ENCODE results near the gene ASGR1.
A peak's percentile ranks its signal among the peaks of the same experiment; 100 is the strongest.

Gene ASGR1

GRCh38 chr17:7205561-7205960 is 26.4 kb upstream of the ASGR1 start:
- ChIA-PET CTCF (no interaction called here), POLR2A (interaction anchor here (0.9 kb wide), 1 partner anchor 14 kb away, joined by 3 read pairs; the partner anchor contains the start of genes ACADVL and DLG4)
- TF ChIP-seq ZNF324 (tag by site-specific recombination; IDR thresholded peaks at IDR 0.05) (no peak), ZNF707 (tag by site-specific recombination; IDR thresholded peaks at IDR 0.05) (no peak), KLF7 (tag by site-specific recombination; IDR thresholded peaks at IDR 0.05; ENCODE audit: borderline replicate concordance) (no peak), ZBTB26 (tag by site-specific recombination; optimal IDR thresholded peaks at IDR 0.05) (peak; percentile 0), ZNF548 (tag by site-specific recombination; IDR thresholded peaks at IDR 0.05) (no peak), ZNF692 (tag by site-specific recombination; IDR thresholded peaks at IDR 0.05) (no peak), FEZF1 (tag by site-specific recombination; IDR thresholded peaks at IDR 0.05) (no peak), ZNF629 (tag by site-specific recombination; IDR thresholded peaks at IDR 0.05) (no peak), SETDB1 (IDR thresholded peaks at IDR 0.05; ENCODE audit: insufficient read length, low read length) (no peak), PATZ1 (tag by site-specific recombination; IDR thresholded peaks at IDR 0.05) (no peak), ZNF658 (tag by site-specific recombination; IDR thresholded peaks at IDR 0.05) (no peak), ZBTB1 (tag by site-specific recombination; IDR thresholded peaks at IDR 0.05) (no peak), ZNF280C (tag by site-specific recombination; IDR thresholded peaks at IDR 0.05) (no peak), ZEB2 (tag by site-specific recombination; IDR thresholded peaks at IDR 0.05) (no peak), ZNF621 (tag by site-specific recombination; IDR thresholded peaks at IDR 0.05) (no peak), EGR2 (tag by site-specific recombination; IDR thresholded peaks at IDR 0.05; ENCODE audit: low read depth) (0 out of 2 replicates have a peak, but pooled peaks have one; percentile 6), MZF1 (tag by site-specific recombination; IDR thresholded peaks at IDR 0.05; ENCODE audit: borderline replicate concordance) (no peak)
- H3K4me1 ChIP-seq (ENCODE audit: control insufficient read depth, insufficient read depth, low read length), result peaks cover 3% of the 10 kb centered on the region; the same call in 1 of the 2 replicates
- no peak overlapping the region for H3K4me3 ChIP-seq (ENCODE audit: low read depth, low read length)
- H3K36me3 ChIP-seq (ENCODE audit: control insufficient read depth in 2 of 2, insufficient read depth in 1 of 2, low read length in 2 of 2), result peaks cover 9 to 31% of the 10 kb centered on the region in 2 experiments
- H3K27ac ChIP-seq (ENCODE audit: extremely low read depth, low read depth, low read length), result no peak overlapping the region
- no peaks in the 10 kb centered on the region for H3K9me3 ChIP-seq (ENCODE audit: control insufficient read depth, insufficient read depth, low read depth, low read length)

- Histone ChIP-seq H3K36me3 (ENCODE audit: control insufficient read depth in 2 of 2, insufficient read depth in 1 of 2, low read length in 2 of 2) (peaks cover 11 to 31% of the 10 kb centered on the region in 2 experiments), H3K27ac (ENCODE audit: extremely low read depth, low read depth, low read length) (no peak overlapping the region), H3K9me3 (ENCODE audit: control insufficient read depth, insufficient read depth, low read depth, low read length) (no peaks in the 10 kb centered on the region), H3K4me3 (ENCODE audit: low read depth, low read length) (peak overlapping the region; percentile 41), H3K4me1 (ENCODE audit: control insufficient read depth, insufficient read depth, low read length) (peaks cover 3% of the 10 kb centered on the region; the same call in 1 of the 2 replicates)
- ChIA-PET POLR2A (no interaction called here), CTCF (interaction anchor here (0.6 to 1.3 kb wide), 3 partner anchors 159 to 866 kb away, joined by 3 to 4 read pairs (median 4); no protein-coding TSS in a partner anchor)
- no peak for TF ChIP-seq ZNF292 (tag by site-specific recombination; IDR thresholded peaks at IDR 0.05; ENCODE audit: borderline replicate concordance, low read depth)
- peak; percentile 59; the same call in 1 of the 2 replicates for TF ChIP-seq ZNF324 (tag by site-specific recombination; IDR thresholded peaks at IDR 0.05)
- TF ChIP-seq ZNF510 (tag by site-specific recombination; IDR thresholded peaks at IDR 0.05; ENCODE audit: insufficient replicate concordance), result no peak
- TF ChIP-seq RBAK (tag by site-specific recombination; IDR thresholded peaks at IDR 0.05), result no peak
- TF ChIP-seq ATF2 (tag by site-specific recombination; IDR thresholded peaks at IDR 0.05; ENCODE audit: low read depth), result peak; percentile 55
- no peak for TF ChIP-seq ZBTB44 (tag by site-specific recombination; IDR thresholded peaks at IDR 0.05)
- no peak; the same call in 1 of the 2 replicates for TF ChIP-seq ZNF366 (tag by site-specific recombination; conservative IDR thresholded peaks at IDR 0.05)
- peak; percentile 72 for TF ChIP-seq EGR2 (tag by site-specific recombination; IDR thresholded peaks at IDR 0.05; ENCODE audit: low read depth)
- TF ChIP-seq ZNF777 (tag by site-specific recombination; IDR thresholded peaks at IDR 0.05; ENCODE audit: borderline replicate concordance), result 0 out of 2 replicates have a peak, but pooled peaks have one; percentile 40
Measured at GRCh38 chr17:7204828-7205461, 25.8 kb upstream of the ASGR1 start.

Data from HEK293 (cell line).